Measurements from ENCODE around the gene CTIF. TPM values are rescaled to one million over a fixed set of nuclear protein-coding genes. Genes with fewer than 3 reads are reported as not detected.

CTIF gene
- total RNA-seq, 2 experiments from 2014 or later, result 0.06 to 0.38 TPM

DNA sequence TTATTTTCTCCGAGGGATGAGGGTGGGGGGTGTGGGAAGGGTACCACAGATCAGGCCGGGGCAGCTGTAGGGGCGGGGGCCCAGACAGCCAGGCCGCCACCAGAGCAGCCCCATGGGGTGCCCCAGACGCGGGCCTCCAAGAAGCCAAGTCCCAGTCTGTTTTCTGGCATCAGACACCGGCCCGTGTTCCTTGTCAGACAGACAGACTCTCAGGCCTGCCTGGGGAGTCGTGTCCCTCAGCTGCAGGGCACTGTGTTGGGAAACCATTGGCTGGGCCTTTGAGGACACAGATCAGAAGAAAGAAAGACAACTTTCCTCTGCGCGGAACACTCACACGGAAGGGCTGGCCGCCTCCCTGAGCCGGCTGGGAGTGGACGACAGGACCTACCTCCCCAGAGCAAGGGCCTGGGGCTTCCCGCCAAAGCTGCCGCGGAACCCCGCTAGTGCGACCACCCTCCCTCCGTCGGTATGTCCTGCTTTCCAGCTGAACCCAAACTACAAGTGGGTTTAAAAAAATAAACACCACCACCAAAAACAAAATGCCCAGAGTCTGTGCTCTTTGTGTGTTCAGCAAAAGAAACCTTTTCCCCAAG lies 323.9 kb downstream of the CTIF start:
- Histone ChIP-seq H3K4me3 (ENCODE audit: low read depth, low read length, poor library complexity, severe bottlenecking) (no peak overlapping the region), H3K4me2 (ENCODE audit: low read length) (no peak overlapping the region), H3K4me1 (ENCODE audit: insufficient read depth, low read length, poor library complexity, severe bottlenecking) (peaks cover under 1% of the 10 kb centered on the region), H3K36me3 (ENCODE audit: insufficient read depth, low read length) (no peaks in the 10 kb centered on the region), H2AFZ (ENCODE audit: low read length) (no peak overlapping the region), H4K20me1 (ENCODE audit: insufficient read depth, low read length) (no peaks in the 10 kb centered on the region), H3K27ac (ENCODE audit: low read depth, low read length, poor library complexity, severe bottlenecking) (no peak overlapping the region), H3K79me2 (ENCODE audit: insufficient read depth, low read depth, low read length) (no peaks in the 10 kb centered on the region), H3K9me2 (ENCODE audit: insufficient read depth, low read length) (no peaks in the 10 kb centered on the region), H3K9me3 (ENCODE audit: low read length) (no peaks in the 10 kb centered on the region)
- intact Hi-C loops (cut with micrococcal nuclease; ENCODE audit: unreplicated experiment), result no loop called here
- TF ChIP-seq, protein P1, sequence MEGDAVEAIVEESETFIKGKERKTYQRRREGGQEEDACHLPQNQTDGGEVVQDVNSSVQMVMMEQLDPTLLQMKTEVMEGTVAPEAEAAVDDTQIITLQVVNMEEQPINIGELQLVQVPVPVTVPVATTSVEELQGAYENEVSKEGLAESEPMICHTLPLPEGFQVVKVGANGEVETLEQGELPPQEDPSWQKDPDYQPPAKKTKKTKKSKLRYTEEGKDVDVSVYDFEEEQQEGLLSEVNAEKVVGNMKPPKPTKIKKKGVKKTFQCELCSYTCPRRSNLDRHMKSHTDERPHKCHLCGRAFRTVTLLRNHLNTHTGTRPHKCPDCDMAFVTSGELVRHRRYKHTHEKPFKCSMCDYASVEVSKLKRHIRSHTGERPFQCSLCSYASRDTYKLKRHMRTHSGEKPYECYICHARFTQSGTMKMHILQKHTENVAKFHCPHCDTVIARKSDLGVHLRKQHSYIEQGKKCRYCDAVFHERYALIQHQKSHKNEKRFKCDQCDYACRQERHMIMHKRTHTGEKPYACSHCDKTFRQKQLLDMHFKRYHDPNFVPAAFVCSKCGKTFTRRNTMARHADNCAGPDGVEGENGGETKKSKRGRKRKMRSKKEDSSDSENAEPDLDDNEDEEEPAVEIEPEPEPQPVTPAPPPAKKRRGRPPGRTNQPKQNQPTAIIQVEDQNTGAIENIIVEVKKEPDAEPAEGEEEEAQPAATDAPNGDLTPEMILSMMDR (conservative IDR thresholded peaks at IDR 0.05; ENCODE audit: low read length), result no peak
- TF ChIP-seq EZH2phosphoT487 (IDR thresholded peaks at IDR 0.05; ENCODE audit: borderline replicate concordance, low read depth, low read length), result no peak
- ChIA-PET CTCF (ENCODE audit: unreplicated experiment) (no interaction called here), POLR2A (no interaction called here)
- no TSS peak for BruUV-seq (replicated peaks)
- DNase-seq (ENCODE audit: low spot score), result no peak

DNA sequence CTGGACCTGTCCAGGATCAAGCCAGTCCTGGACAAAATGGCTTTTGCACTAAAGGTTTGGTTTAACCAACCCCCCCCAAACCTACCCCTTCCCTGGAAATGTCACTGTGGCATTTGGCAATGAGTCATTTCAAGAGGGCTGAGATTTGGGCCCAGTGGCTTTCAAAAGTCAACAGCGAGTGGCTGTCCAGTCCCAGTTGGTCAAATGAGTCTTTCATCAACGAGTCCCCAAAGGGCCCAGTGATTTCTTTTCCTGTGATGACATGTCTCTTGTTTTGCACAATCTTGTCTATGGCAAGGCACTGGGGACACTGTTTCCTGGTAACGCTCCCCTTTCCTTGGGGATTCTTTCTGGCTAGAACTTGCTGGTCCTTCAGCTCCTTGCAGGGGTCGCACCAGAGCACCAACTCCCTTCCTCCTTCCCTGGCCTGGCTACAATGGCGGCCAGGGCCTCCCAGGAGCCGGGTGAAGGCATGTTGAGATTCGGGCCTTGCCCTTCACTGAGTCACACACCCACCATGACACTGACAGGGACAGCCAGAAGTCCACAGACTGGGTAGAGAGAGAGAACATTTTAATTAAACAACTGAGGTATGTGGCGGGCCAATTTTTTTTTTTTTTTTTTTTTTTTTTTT lies 324.7 kb downstream of the CTIF start:
- POLR2A ChIA-PET, result no interaction called here
- H2AFZ ChIP-seq (ENCODE audit: low read length), result no peak overlapping the region
- no peaks in the 10 kb centered on the region for H3K79me2 ChIP-seq (ENCODE audit: insufficient read depth, low read depth, low read length)
- no peaks in the 10 kb centered on the region for H4K20me1 ChIP-seq (ENCODE audit: insufficient read depth, low read length)
- H3K9me2 ChIP-seq (ENCODE audit: insufficient read depth, low read length), result no peaks in the 10 kb centered on the region
- no peaks in the 10 kb centered on the region for H3K9me3 ChIP-seq (ENCODE audit: low read length)
- DNase-seq (ENCODE audit: low spot score), result no peak
- H3K4me3 ChIP-seq (ENCODE audit: low read depth, low read length, poor library complexity, severe bottlenecking), result no peak overlapping the region
- no peak for TF ChIP-seq EZH2phosphoT487 (IDR thresholded peaks at IDR 0.05; ENCODE audit: borderline replicate concordance, low read depth, low read length)
- no peak overlapping the region for H3K4me2 ChIP-seq (ENCODE audit: low read length)
- H3K36me3 ChIP-seq (ENCODE audit: insufficient read depth, low read length), result no peaks in the 10 kb centered on the region
- CTCF ChIA-PET (ENCODE audit: unreplicated experiment), result no interaction called here
- H3K4me1 ChIP-seq (ENCODE audit: insufficient read depth, low read length, poor library complexity, severe bottlenecking), result peaks cover 8% of the 10 kb centered on the region
- no peak overlapping the region for H3K27ac ChIP-seq (ENCODE audit: low read depth, low read length, poor library complexity, severe bottlenecking)
- intact Hi-C loops (cut with micrococcal nuclease; ENCODE audit: unreplicated experiment), result no loop called here
- BruUV-seq (replicated peaks), result no TSS peak

DNA sequence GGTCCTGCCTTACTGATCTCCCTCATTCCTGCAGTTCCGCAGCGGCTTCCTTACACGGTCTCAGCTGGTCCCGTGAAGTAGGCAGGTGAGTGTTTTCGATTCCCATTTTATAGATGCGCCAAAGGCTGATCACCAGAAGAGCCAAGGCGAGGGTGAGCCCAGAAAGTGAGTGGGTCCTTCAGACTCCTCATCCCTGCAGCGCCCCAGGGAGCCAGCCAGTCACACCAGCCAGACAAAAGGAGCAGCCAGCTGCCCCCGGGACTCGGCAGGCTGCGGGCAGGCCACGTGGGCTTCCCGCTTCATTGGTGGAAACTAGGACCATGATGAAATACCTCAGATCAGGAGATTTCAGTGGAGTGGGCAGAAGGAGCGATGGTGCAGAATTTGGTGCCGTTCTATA lies 326.0 kb downstream of the CTIF start:
- TF ChIP-seq EZH2phosphoT487 (IDR thresholded peaks at IDR 0.05; ENCODE audit: borderline replicate concordance, low read depth, low read length), result no peak
- TF ChIP-seq, protein P1 (conservative IDR thresholded peaks at IDR 0.05; ENCODE audit: low read length), result no peak
- intact Hi-C loops (cut with micrococcal nuclease; ENCODE audit: unreplicated experiment), result loop anchor here (5.0 kb wide), 1 partner anchor 78 kb away; no protein-coding TSS in a partner anchor

More for the DNA sequence above, 326.0 kb downstream of the CTIF start:
- no TSS peak for BruUV-seq (replicated peaks)
- Histone ChIP-seq H3K9me3 (ENCODE audit: low read length) (no peaks in the 10 kb centered on the region), H2AFZ (ENCODE audit: low read length) (no peak overlapping the region), H3K27ac (ENCODE audit: low read depth, low read length, poor library complexity, severe bottlenecking) (no peak overlapping the region), H4K20me1 (ENCODE audit: insufficient read depth, low read length) (no peaks in the 10 kb centered on the region), H3K36me3 (ENCODE audit: insufficient read depth, low read length) (no peaks in the 10 kb centered on the region), H3K79me2 (ENCODE audit: insufficient read depth, low read depth, low read length) (no peaks in the 10 kb centered on the region), H3K4me2 (ENCODE audit: low read length) (no peak overlapping the region), H3K9me2 (ENCODE audit: insufficient read depth, low read length) (no peaks in the 10 kb centered on the region), H3K4me3 (ENCODE audit: low read depth, low read length, poor library complexity, severe bottlenecking) (no peak overlapping the region), H3K4me1 (ENCODE audit: insufficient read depth, low read length, poor library complexity, severe bottlenecking) (peaks cover 19% of the 10 kb centered on the region)
- DNase-seq (ENCODE audit: low spot score), result no peak
- ChIA-PET POLR2A (no interaction called here), CTCF (ENCODE audit: unreplicated experiment) (no interaction called here)

Data from OCI-LY7 (cell line).